Activated CD4-positive, alpha-beta T cell treated with anti-CD3 and anti-CD28 coated beads, Interleukin-10, Interleukin-2, amounts not matched to agents 100 ng/mL and 50 ng/mL, durations not matched to agents 16 hours and 8 hours (primary cell): ENCODE measurements around the gene MYO10.
"Not testable (repeated sequence)": the region's sequence is repeated elsewhere in the genome, so short reads cannot be mapped to it uniquely, and the experiment has no call there.

Source experiments
- DNase-seq: peaks from one replicate; pipeline ENCODE4 v3.0.0-alpha.2; 2020

MYO10 gene

GRCh38 chr5:16772556-16772955 lies 163.5 kb downstream of the MYO10 start:
- no peak for DNase-seq

GRCh38 chr5:16768184-16768583 lies 167.9 kb downstream of the MYO10 start:
- no peak for DNase-seq

DNA sequence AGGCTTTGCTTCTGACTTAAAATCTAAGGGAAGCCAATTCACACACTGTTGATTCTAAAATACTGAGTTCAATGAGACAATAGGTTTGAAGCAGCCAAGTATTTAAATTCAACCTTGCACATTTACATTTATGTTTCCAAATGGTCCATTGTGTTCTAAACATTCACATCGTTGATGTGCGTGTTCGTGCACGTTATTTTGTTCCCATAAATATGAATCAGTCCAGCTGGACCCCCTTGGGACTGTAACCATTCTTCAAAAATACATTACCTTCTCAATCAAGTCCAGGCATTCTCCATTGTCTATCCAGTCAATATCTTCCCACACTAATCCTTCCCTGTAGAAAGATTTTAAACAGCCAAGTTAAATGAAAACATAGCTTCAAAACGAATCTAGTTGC lies 172.9 kb downstream of the MYO10 start:
- no peak for DNase-seq

GRCh38 chr5:16759147-16759773 lies 176.8 kb downstream of the MYO10 start:
- DNase-seq = peak; percentile 42

GRCh38 chr5:16757989-16758501 lies 178.0 kb downstream of the MYO10 start:
- no peak for DNase-seq

DNA sequence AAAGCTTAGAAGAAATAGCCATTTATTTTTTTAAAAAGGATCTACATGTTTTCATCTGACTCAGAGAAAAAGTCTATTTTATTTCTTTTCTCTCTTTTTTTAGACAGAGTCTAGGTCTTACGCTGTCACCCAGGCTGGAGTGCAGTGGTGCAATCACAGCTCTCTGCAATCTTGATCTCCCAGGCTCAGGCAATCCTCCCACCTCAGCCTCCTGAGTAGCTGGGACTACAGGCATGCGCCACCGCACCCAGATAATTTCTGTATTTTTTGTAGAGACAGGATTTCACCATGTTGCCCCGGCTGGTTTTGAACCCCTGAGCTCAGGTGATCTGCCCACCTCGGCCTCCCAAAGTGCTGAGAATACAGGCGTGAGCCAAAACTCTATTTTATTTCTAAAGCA lies 178.5 kb downstream of the MYO10 start:
- not testable (repeated sequence) for DNase-seq

GRCh38 chr5:16757146-16757545 lies 178.9 kb downstream of the MYO10 start:
- no peak for DNase-seq

- no peak for DNase-seq
Observed at GRCh38 chr5:16756692-16757091, 179.4 kb downstream of the MYO10 start.

GRCh38 chr5:16755641-16756040 lies 180.4 kb downstream of the MYO10 start:
- no peak for DNase-seq

- no peak for DNase-seq
Observed at GRCh38 chr5:16754601-16755000, 181.5 kb downstream of the MYO10 start.

DNA sequence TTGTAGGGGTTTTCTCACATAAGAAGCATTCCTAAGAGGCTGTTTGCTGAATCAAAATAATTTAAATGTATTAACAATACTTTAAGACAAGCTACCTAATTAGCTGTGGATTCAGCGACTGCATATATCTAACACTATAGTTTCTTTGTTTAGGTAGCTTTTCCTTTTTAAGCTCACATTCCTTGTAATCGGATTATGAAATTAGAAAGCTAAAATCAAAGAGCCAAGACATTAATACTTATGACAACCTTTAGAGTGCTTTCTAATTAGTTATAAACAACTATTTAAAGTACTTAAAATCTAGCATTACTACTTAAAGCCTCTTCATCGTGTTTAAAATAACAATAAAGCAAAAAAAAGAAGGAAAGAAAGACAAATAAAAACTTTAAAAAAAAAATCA lies 182.0 kb downstream of the MYO10 start:
- no peak for DNase-seq

GRCh38 chr5:16750445-16750844 lies 185.6 kb downstream of the MYO10 start:
- DNase-seq = no peak

DNA sequence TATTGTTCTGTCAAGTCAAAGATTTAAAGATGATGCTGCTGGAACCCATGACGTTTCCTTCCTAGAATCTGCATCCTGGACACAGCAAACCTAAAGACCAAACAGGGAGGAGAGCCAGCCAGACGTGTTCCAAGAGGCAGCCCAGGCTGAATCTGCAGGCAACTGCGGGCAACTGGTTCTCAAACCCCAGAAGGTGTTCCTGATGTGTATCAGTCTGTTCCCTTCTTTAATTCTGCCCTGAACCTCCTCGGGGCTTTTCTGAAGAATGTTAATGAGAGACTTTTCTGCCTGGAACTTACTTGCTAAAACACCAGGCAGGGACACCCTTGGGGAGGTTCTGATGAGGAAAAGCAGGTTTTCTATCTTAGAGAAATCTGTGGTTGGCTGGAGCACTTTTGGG lies 186.5 kb downstream of the MYO10 start:
- DNase-seq = no peak

GRCh38 chr5:16744164-16744880 lies 191.8 kb downstream of the MYO10 start:
- DNase-seq = no peak

DNA sequence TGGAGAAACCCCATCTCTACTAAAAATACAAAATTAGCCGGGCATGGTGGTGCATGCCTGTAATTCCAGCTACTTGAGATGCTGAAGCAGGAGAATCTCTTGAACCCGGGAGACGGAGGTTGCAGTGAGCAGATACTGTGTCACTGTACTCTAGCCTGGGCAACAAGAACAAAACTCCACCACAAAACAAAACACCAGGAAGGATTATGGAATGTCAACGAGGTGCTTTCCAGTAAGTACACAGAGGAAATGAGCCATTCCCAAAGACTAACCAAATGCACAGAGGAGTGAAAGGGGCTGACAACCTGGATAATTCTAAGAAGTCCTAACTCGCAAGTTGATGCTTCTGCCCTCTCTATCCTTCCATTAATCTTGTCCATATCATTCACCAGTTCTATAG lies 193.2 kb downstream of the MYO10 start:
- DNase-seq = no peak

DNA sequence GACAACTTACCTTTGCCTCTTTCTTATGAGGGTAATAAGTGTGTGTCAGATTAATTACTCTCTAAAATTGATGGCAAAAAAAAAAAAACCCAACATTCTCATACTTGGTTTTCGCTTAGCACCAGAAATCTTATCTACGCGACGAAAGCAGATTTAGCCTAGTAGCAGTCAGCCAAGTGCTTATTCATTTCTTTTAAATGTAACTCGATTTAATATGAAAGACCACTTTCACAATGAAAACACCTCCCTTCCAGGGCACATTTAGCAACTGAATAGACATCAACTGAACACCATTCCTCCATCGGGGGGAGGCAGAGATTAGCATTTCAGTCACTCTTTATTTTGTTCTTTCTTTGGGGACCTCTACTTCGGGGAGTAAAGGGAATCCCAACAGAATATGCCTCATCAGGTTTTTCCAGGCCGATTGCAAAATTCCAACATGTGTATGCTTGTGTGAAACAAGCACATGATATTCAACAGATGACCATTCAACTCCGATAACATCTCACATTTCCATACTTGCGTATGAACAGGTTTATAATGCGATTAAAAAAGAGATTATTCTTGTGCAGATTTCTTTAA lies 195.2 kb downstream of the MYO10 start:
- DNase-seq = no peak

- DNase-seq = no peak
Observed at GRCh38 chr5:16740066-16740810, 195.8 kb downstream of the MYO10 start.

GRCh38 chr5:16738393-16738792 lies 197.7 kb downstream of the MYO10 start:
- DNase-seq = not testable (repeated sequence)

- no peak for DNase-seq
Observed at GRCh38 chr5:16737620-16738364, 198.3 kb downstream of the MYO10 start.

GRCh38 chr5:16737209-16737608 lies 198.9 kb downstream of the MYO10 start:
- no peak for DNase-seq

DNA sequence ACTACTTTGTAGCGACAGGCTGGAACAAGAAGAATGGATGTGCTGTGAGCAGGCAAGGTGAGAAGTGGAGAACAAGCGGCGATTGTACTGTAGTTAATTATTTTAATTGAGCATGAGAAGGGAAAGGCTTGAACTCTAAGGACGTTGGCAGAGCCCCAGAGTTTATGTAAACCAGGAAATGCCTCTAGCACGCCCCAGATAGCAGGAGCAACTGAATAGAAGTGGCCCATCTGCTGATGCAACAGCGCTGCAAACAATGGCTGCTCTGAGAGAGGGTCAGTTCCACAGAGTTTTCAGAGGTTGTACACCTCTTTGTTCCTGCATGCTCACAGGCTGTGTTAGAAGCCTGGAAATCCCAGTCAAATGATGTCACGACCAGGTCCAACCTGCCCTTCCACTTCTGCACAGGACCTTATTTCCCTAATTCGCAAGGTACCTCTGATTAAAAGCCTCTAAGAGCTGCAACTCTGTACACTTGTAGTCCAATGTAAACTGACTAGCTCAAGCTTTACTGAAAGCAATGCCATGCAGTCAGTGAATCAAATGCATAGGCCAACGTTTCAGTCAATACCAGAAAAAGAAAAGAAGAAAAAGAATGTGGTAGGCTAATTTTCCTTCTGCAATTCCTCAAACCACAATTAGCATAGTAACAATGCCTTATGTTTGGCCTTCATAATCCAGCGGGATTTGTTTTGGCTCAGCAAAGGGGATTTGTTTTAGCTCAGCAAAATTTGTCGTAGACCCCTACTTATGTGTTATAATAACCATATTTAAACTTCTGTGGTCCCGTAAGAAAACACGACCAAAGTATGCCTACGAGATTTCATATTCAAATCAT lies 199.7 kb downstream of the MYO10 start:
- no peak for DNase-seq
